D721Med (cell line): ENCODE measurements around the gene CPVL.

ENCODE experiments used
- DNase-seq: peaks from one replicate; pipeline ENCODE4 v3.0.0; 2011; ENCODE audit warnings: low spot score; ENCODE audit not compliant: insufficient read length
- FAIRE-seq: peaks from 2 replicates; lab custom pipeline; 2011; peaks lifted over from hg19 to GRCh38; lab: Jason Lieb, UNC
- TF ChIP-seq, protein P1 (sequence below): IDR thresholded peaks from 2 replicates; pipeline ENCODE4 v1.5.1; 2012; ENCODE audit warnings: mild to moderate bottlenecking, control low read depth; ENCODE audit not compliant: insufficient read depth; ENCODE audit errors: missing control alignments

CPVL gene

DNA sequence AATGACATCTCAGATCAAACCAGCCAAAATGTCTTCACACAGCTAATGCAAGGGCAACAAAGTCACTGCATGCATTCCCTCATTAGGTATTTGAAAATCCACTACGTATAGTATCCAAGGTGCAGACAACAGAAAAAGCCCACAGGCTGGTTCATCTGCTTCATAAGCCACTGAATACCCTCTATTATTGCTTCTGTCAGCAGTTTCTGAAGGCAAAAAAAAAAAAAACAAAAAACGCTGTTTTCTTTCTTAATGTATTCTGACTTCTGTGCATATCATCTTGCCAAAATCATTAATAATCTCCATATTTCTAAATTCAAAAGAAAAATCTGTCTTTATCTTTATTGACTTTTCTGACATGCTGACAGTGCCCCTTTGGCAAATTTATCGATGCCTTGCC is 13.4 kb downstream of the CPVL start:
- DNase-seq (no peak), FAIRE-seq (no peak)
- TF ChIP-seq, protein P1, sequence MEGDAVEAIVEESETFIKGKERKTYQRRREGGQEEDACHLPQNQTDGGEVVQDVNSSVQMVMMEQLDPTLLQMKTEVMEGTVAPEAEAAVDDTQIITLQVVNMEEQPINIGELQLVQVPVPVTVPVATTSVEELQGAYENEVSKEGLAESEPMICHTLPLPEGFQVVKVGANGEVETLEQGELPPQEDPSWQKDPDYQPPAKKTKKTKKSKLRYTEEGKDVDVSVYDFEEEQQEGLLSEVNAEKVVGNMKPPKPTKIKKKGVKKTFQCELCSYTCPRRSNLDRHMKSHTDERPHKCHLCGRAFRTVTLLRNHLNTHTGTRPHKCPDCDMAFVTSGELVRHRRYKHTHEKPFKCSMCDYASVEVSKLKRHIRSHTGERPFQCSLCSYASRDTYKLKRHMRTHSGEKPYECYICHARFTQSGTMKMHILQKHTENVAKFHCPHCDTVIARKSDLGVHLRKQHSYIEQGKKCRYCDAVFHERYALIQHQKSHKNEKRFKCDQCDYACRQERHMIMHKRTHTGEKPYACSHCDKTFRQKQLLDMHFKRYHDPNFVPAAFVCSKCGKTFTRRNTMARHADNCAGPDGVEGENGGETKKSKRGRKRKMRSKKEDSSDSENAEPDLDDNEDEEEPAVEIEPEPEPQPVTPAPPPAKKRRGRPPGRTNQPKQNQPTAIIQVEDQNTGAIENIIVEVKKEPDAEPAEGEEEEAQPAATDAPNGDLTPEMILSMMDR = no peak

DNA sequence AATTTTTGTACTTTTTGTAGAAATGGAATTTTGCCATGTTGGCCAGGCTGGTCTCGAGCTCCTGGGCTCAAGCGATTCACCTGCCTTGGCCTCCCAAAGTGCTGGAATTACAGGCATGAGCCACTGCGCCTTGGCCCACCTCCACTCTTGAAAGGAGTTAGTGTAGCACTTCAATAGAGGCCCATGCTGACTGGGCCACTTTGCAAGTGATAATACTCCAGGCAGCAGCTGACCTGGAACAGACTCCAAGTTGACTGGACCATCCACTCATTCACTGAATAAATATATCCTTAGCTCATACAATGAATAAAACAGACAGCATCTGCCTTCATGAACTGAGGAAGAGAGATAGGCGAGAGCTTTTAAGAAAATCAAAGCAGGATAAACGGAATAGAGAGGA is 14.7 kb downstream of the CPVL start:
- no peak for FAIRE-seq
- TF ChIP-seq, protein P1 = no peak
- DNase-seq = no peak

GRCh38 chr7:29130096-29130495 is 16.2 kb downstream of the CPVL start:
- TF ChIP-seq, protein P1 = no peak
- no peak for DNase-seq
- FAIRE-seq = no peak

DNA sequence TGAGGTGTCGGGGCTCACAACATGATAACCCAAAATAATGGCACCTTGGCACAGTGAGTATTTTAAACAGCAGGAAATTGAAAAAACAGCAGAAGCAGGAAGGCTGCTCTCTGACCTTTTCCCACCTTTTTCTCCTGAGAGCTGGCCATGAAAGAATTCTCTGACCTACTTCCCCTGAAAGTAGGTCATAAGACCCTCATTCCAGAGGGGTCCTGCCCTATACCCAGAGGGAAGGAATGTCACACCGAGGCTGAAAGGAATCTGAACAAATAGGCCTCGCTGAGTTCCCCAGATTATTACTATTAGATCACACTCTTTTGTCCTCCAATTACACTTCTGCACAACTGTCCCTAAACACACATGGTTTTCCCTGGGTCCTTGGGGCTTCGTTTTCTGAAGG is 18.8 kb downstream of the CPVL start:
- no peak for FAIRE-seq
- TF ChIP-seq, protein P1 = no peak
- no peak for DNase-seq

DNA sequence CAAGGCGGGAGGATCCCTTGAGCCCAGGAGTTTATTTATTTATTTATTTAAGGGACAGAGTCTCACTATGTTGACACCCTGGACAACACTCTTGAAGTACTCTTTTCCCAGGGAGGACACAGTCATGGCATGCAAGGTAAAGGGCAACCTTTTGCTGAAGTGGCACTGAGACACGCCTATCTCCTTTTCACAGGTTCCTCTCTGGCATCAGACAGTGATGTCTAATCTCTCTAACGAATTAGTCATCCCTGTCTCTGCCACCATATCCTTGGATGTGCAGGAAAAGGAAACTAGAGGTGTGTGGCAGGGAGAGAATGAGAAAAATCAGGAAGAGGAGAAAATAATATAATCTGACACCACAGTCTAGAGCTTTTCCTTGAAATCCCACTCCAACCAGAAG is 19.5 kb downstream of the CPVL start:
- FAIRE-seq = no peak
- TF ChIP-seq, protein P1 = no peak
- no peak for DNase-seq

- TF ChIP-seq, protein P1 = no peak
- DNase-seq (no peak), FAIRE-seq (no peak)
Observed at GRCh38 chr7:29123626-29124190, 22.6 kb downstream of the CPVL start.

GRCh38 chr7:29122759-29123158 is 23.6 kb downstream of the CPVL start:
- FAIRE-seq (no peak), DNase-seq (no peak)
- TF ChIP-seq, protein P1 = no peak
